D721Med (cell line): ENCODE measurements around the gene SV2C.
"Not testable (repeated sequence)": the region's sequence is repeated elsewhere in the genome, so short reads cannot be mapped to it uniquely, and the experiment has no call there.

Experiments used
- DNase-seq: peaks from one replicate; pipeline ENCODE4 v3.0.0; 2011; ENCODE audit warnings: low spot score; ENCODE audit not compliant: insufficient read length
- FAIRE-seq: peaks from 2 replicates; lab custom pipeline; 2011; peaks lifted over from hg19 to GRCh38; lab: Jason Lieb, UNC
- CTCF ChIP-seq: IDR thresholded peaks from 2 replicates; pipeline ENCODE4 v1.5.1; 2012; ENCODE audit warnings: mild to moderate bottlenecking, control low read depth; ENCODE audit not compliant: insufficient read depth; ENCODE audit errors: missing control alignments

Gene SV2C

GRCh38 chr5:76225336-76225735, 142.2 kb downstream of the SV2C start:
- DNase-seq (no peak), FAIRE-seq (no peak)
- TF ChIP-seq CTCF: no peak

- FAIRE-seq (no peak), DNase-seq (no peak)
- TF ChIP-seq CTCF: no peak
Measured at GRCh38 chr5:76229900-76230299, 146.7 kb downstream of the SV2C start.

- TF ChIP-seq CTCF: no peak
- no peak for DNase-seq
- FAIRE-seq: no peak
Measured at GRCh38 chr5:76230711-76231285, 147.6 kb downstream of the SV2C start.

GRCh38 chr5:76234665-76235064, 151.5 kb downstream of the SV2C start:
- FAIRE-seq (no peak), DNase-seq (no peak)
- TF ChIP-seq CTCF: no peak

- FAIRE-seq: no peak
Measured at GRCh38 chr5:76236684-76237083, 153.5 kb downstream of the SV2C start.

GRCh38 chr5:76240336-76240735, 157.2 kb downstream of the SV2C start:
- FAIRE-seq: no peak
- DNase-seq: no peak
- no peak for TF ChIP-seq CTCF

More at GRCh38 chr5:76236684-76237083, 153.5 kb downstream of the SV2C start:
- no peak for TF ChIP-seq CTCF
- DNase-seq: no peak

GRCh38 chr5:76242155-76242554, 159.0 kb downstream of the SV2C start:
- FAIRE-seq: not testable (repeated sequence)

GRCh38 chr5:76245590-76245989, 162.4 kb downstream of the SV2C start:
- FAIRE-seq (no peak), DNase-seq (no peak)

More at GRCh38 chr5:76242155-76242554, 159.0 kb downstream of the SV2C start:
- DNase-seq: not testable (repeated sequence)

More at GRCh38 chr5:76245590-76245989, 162.4 kb downstream of the SV2C start:
- TF ChIP-seq CTCF: no peak
